Right atrium auricular region (tissue), 2 donors: ENCODE data around the gene SNAI1. TPM values are rescaled to one million over a fixed set of nuclear protein-coding genes. Genes with fewer than 3 reads are reported as not detected.
"Not testable (repeated sequence)": the region's sequence is repeated elsewhere in the genome, so short reads cannot be mapped to it uniquely, and the experiment has no call there.

Source experiments
- DNase-seq: peaks from one replicate; pipeline ENCODE4 v3.0.0-alpha.2; 2019; ENCODE audit warnings: low spot score
- H3K27ac ChIP-seq, 2 donors: fragments of 200-600 bp; sonication (generic); 1 replicate in 1 of 2; 2 replicates in 1 of 2; pipeline ENCODE4 v1.5.1; 2016 to 2019
- H3K27me3 ChIP-seq, 2 donors: fragments of 200-600 bp; sonication (generic); one replicate each; pipeline versions ENCODE4 v1.5.1 to v1.6.0; 2017 to 2019
- H3K36me3 ChIP-seq: fragments of 200-600 bp; sonication (generic); one replicate; pipeline ENCODE4 v1.5.1; 2016
- H3K4me1 ChIP-seq, 2 donors: fragments of 200-600 bp; sonication (generic); one replicate each; pipeline versions ENCODE4 v1.5.1 to v1.6.0; 2017 to 2019
- H3K4me3 ChIP-seq, 2 donors: fragments of 200-600 bp; sonication (generic); 1 replicate in 1 of 2; 2 replicates in 1 of 2; pipeline ENCODE4 v1.5.1; 2017 to 2019; ENCODE audit warnings: mild to moderate bottlenecking in 1 of 2, moderate library complexity in 1 of 2
- H3K9me3 ChIP-seq, 2 donors: fragments of 200-600 bp; sonication (generic); one replicate each; pipeline ENCODE4 v1.5.1; 2019
- CTCF ChIP-seq, 2 donors: fragments of 200-600 bp; sonication (generic); IDR thresholded peaks; one replicate each; pipeline ENCODE4 v1.5.1; 2019; ENCODE audit warnings: antibody characterized with exemption in 2 of 2
- total RNA-seq, 2 donors: library from RNA; depleted of rRNA; stranded (reverse); fragments of >200 nt; gene quantifications; one replicate each; pipeline ENCODE4 v1.1.0, GENCODE V29; 2016

SNAI1 gene
- total RNA-seq, 2 donors from 2014 or later: 4.3 to 4.4 TPM

- TF ChIP-seq CTCF (IDR thresholded peaks at IDR 0.05): no peak
- H3K36me3 ChIP-seq: no peaks in the 10 kb centered on the region
- H3K4me3 ChIP-seq: peak overlapping the region in 1 of 2 donors; percentile 31
- peaks cover 0 to 11% of the 10 kb centered on the region in 2 donors for H3K4me1 ChIP-seq
- H3K27ac ChIP-seq: no peak overlapping the region
- no peak for DNase-seq
- no peaks in the 10 kb centered on the region for H3K27me3 ChIP-seq
- no peaks in the 10 kb centered on the region for H3K9me3 ChIP-seq
Observed at GRCh38 chr20:50009521-50010454, 27.0 kb downstream of the SNAI1 start.

- H3K4me3 ChIP-seq, H3K4me1 ChIP-seq, H3K36me3 ChIP-seq, H3K27ac ChIP-seq, DNase-seq, H3K9me3 ChIP-seq, H3K27me3 ChIP-seq: not testable (repeated sequence)
Observed at GRCh38 chr20:50011597-50011996, 28.8 kb downstream of the SNAI1 start.

GRCh38 chr20:50012282-50013263 is 29.8 kb downstream of the SNAI1 start:
- H3K27me3 ChIP-seq: no peaks in the 10 kb centered on the region
- no peak for DNase-seq
- no peak for TF ChIP-seq CTCF (IDR thresholded peaks at IDR 0.05)
- H3K27ac ChIP-seq: no peak overlapping the region
- no peaks in the 10 kb centered on the region for H3K36me3 ChIP-seq
- H3K4me1 ChIP-seq: peaks cover 0 to 9% of the 10 kb centered on the region in 2 donors
- H3K9me3 ChIP-seq: no peaks in the 10 kb centered on the region
- no peak overlapping the region for H3K4me3 ChIP-seq

GRCh38 chr20:50013976-50014375 is 31.2 kb downstream of the SNAI1 start:
- no peak overlapping the region for H3K27ac ChIP-seq
- no peak for TF ChIP-seq CTCF (IDR thresholded peaks at IDR 0.05)
- no peak overlapping the region for H3K4me3 ChIP-seq
- no peaks in the 10 kb centered on the region for H3K36me3 ChIP-seq
- H3K9me3 ChIP-seq: no peaks in the 10 kb centered on the region
- peaks cover 0 to 9% of the 10 kb centered on the region in 2 donors for H3K4me1 ChIP-seq
- H3K27me3 ChIP-seq: no peaks in the 10 kb centered on the region
- no peak for DNase-seq

- Histone ChIP-seq H3K27ac (no peak overlapping the region), H3K36me3 (no peaks in the 10 kb centered on the region), H3K9me3 (no peaks in the 10 kb centered on the region), H3K4me3 (no peak overlapping the region), H3K27me3 (no peaks in the 10 kb centered on the region), H3K4me1 (peaks cover 0 to 9% of the 10 kb centered on the region in 2 donors)
- TF ChIP-seq CTCF (IDR thresholded peaks at IDR 0.05): no peak
- no peak for DNase-seq
Observed at GRCh38 chr20:50014570-50015562, 32.1 kb downstream of the SNAI1 start.
